ENCODE results near the gene SMCO1.

The SMCO1 gene

GRCh38 chr3:196531418-196531817, 16.3 kb upstream of the SMCO1 start:
- TF ChIP-seq CSDC2 (CRISPR knock-in tag; IDR thresholded peaks at IDR 0.05) (no peak), POU6F1 (CRISPR knock-in tag; IDR thresholded peaks at IDR 0.05; ENCODE audit: borderline replicate concordance, low read depth) (no peak), TOX (CRISPR knock-in tag; IDR thresholded peaks at IDR 0.05; ENCODE audit: borderline replicate concordance) (no peak)
- no peak for ATAC-seq

DNA sequence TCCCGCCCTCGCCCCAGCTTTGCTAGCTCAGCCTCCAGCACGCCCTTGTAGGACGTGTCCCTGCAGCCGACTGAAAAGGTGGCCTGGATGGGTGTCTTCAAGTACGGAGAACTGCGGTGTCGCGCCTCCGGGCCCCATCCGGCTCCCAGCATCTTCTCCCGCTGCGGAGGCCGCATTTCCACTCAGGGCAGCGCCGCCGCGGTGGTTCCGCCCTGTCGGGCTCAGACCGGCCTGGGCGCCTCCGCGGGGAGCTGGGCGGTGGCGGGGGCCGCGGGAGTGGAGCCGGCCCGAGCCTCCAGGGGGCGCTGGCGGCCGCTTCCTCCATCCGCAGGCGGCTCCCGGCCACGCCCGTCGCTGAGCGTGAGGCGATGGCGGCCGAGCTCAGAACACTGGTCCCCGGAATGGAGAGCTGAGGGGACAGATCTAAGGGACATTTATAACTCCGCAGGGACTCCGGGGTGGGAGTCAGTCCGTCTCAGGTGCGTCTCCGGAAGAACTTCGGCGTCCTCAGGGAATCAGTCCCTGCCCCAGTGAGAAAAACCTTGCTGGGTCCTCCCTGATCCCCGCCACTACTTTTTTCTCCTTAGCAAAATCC, 13.6 kb upstream of the SMCO1 start:
- peak; percentile 99 for ATAC-seq
- TF ChIP-seq POU6F1 (CRISPR knock-in tag; IDR thresholded peaks at IDR 0.05; ENCODE audit: borderline replicate concordance, low read depth), result no peak
- no peak for TF ChIP-seq CSRNP3 (CRISPR knock-in tag; IDR thresholded peaks at IDR 0.05)
- no peak for TF ChIP-seq ZFP30 (CRISPR knock-in tag; IDR thresholded peaks at IDR 0.05)
- TF ChIP-seq, protein P1, sequence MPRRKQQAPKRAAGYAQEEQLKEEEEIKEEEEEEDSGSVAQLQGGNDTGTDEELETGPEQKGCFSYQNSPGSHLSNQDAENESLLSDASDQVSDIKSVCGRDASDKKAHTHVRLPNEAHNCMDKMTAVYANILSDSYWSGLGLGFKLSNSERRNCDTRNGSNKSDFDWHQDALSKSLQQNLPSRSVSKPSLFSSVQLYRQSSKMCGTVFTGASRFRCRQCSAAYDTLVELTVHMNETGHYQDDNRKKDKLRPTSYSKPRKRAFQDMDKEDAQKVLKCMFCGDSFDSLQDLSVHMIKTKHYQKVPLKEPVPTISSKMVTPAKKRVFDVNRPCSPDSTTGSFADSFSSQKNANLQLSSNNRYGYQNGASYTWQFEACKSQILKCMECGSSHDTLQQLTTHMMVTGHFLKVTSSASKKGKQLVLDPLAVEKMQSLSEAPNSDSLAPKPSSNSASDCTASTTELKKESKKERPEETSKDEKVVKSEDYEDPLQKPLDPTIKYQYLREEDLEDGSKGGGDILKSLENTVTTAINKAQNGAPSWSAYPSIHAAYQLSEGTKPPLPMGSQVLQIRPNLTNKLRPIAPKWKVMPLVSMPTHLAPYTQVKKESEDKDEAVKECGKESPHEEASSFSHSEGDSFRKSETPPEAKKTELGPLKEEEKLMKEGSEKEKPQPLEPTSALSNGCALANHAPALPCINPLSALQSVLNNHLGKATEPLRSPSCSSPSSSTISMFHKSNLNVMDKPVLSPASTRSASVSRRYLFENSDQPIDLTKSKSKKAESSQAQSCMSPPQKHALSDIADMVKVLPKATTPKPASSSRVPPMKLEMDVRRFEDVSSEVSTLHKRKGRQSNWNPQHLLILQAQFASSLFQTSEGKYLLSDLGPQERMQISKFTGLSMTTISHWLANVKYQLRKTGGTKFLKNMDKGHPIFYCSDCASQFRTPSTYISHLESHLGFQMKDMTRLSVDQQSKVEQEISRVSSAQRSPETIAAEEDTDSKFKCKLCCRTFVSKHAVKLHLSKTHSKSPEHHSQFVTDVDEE (CRISPR knock-in tag; IDR thresholded peaks at IDR 0.05), result no peak
- no peak for TF ChIP-seq PPARA (CRISPR knock-in tag; IDR thresholded peaks at IDR 0.05; ENCODE audit: borderline replicate concordance)
- no peak for TF ChIP-seq OSR1 (CRISPR knock-in tag; IDR thresholded peaks at IDR 0.05)
- no peak for TF ChIP-seq ZC3H10 (CRISPR knock-in tag; IDR thresholded peaks at IDR 0.05)
- no peak for TF ChIP-seq ESRRG (CRISPR knock-in tag; IDR thresholded peaks at IDR 0.05)
- no peak for TF ChIP-seq ZNF565 (CRISPR knock-in tag; conservative IDR thresholded peaks at IDR 0.05; ENCODE audit: low read depth)
- no peak for TF ChIP-seq CSDC2 (CRISPR knock-in tag; IDR thresholded peaks at IDR 0.05)
- TF ChIP-seq ZNF70 (CRISPR knock-in tag; IDR thresholded peaks at IDR 0.05), result no peak
- no peak for TF ChIP-seq SNAI2 (CRISPR knock-in tag; IDR thresholded peaks at IDR 0.05)
- TF ChIP-seq PATZ1 (CRISPR knock-in tag; IDR thresholded peaks at IDR 0.05; ENCODE audit: borderline replicate concordance), result no peak
- no peak for TF ChIP-seq ZFP3 (CRISPR knock-in tag; IDR thresholded peaks at IDR 0.05)
- TF ChIP-seq TCF4 (CRISPR knock-in tag; IDR thresholded peaks at IDR 0.05; ENCODE audit: borderline replicate concordance), result no peak
- TF ChIP-seq RARB (CRISPR knock-in tag; IDR thresholded peaks at IDR 0.05), result no peak
- TF ChIP-seq BACH2 (CRISPR knock-in tag; IDR thresholded peaks at IDR 0.05; ENCODE audit: borderline replicate concordance), result no peak
- TF ChIP-seq, protein P2, sequence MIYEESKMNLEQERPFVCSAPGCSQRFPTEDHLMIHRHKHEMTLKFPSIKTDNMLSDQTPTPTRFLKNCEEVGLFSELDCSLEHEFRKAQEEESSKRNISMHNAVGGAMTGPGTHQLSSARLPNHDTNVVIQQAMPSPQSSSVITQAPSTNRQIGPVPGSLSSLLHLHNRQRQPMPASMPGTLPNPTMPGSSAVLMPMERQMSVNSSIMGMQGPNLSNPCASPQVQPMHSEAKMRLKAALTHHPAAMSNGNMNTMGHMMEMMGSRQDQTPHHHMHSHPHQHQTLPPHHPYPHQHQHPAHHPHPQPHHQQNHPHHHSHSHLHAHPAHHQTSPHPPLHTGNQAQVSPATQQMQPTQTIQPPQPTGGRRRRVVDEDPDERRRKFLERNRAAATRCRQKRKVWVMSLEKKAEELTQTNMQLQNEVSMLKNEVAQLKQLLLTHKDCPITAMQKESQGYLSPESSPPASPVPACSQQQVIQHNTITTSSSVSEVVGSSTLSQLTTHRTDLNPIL (CRISPR knock-in tag; IDR thresholded peaks at IDR 0.05; ENCODE audit: low read depth), result no peak
- TF ChIP-seq ZNF8 (CRISPR knock-in tag; IDR thresholded peaks at IDR 0.05), result no peak

All from SK-N-SH treated with all-trans-retinoic acid at 6 μM for 48 hours (cell line).